B cell (primary cell): ENCODE data around the gene SH2D4B.

Experiments
- CTCF ChIP-seq: fragments of 200-600 bp; IDR thresholded peaks from one replicate; pipeline ENCODE4 v1.8.0; 2022; ENCODE audit warnings: antibody characterized with exemption, mild to moderate bottlenecking
- EZH2 ChIP-seq: IDR thresholded peaks from 2 replicates; pipeline ENCODE4 v1.6.1; 2012; ENCODE audit warnings: borderline replicate concordance, low read depth, mild to moderate bottlenecking, moderate library complexity, low read length; ENCODE audit not compliant: insufficient read depth, poor library complexity, severe bottlenecking

GRCh38 chr10:80690434-80690833, 152.7 kb downstream of the SH2D4B start:
- TF ChIP-seq CTCF (no peak), EZH2 (no peak)
